Smooth muscle cell of the brain vasculature (primary cell): ENCODE results near the gene FKBP14.

Experiments used
- DNase-seq: peaks from one replicate; pipeline ENCODE4 v3.0.0-alpha.2; 2012; ENCODE audit warnings: low read depth, low spot score

The FKBP14 gene

GRCh38 chr7:30034501-30034900, 8.0 kb upstream of the FKBP14 start:
- no peak for DNase-seq

GRCh38 chr7:30032310-30033125, 6.0 kb upstream of the FKBP14 start:
- peak; percentile 37 for DNase-seq

GRCh38 chr7:30029696-30030095, 3.2 kb upstream of the FKBP14 start:
- no peak for DNase-seq

GRCh38 chr7:30028749-30029635, 2.5 kb upstream of the FKBP14 start:
- DNase-seq, result no peak

- peak; percentile 56 for DNase-seq
Observed at GRCh38 chr7:30028216-30028748, 1.8 kb upstream of the FKBP14 start, which contains the start of gene PLEKHA8. Gene PLEKHA8 (plus strand): TSS chr7:30028412. CDS start chr7:30028763, 351 bp downstream.

GRCh38 chr7:30027740-30028215, 1.3 kb upstream of the FKBP14 start:
- DNase-seq, result no peak

GRCh38 chr7:30027065-30027456, 559 bp upstream of the FKBP14 start:
- DNase-seq, result no peak

- DNase-seq, result no peak
Observed at GRCh38 chr7:30023524-30023923, 3.0 kb downstream of the FKBP14 start.

- no peak for DNase-seq
Observed at GRCh38 chr7:30022991-30023390, 3.5 kb downstream of the FKBP14 start.

- DNase-seq, result no peak
Observed at GRCh38 chr7:30020535-30020934, 6.0 kb downstream of the FKBP14 start.

- no peak for DNase-seq
Observed at GRCh38 chr7:30019960-30020359, 6.5 kb downstream of the FKBP14 start.

- no peak for DNase-seq
Observed at GRCh38 chr7:30019387-30019786, 7.1 kb downstream of the FKBP14 start.

GRCh38 chr7:30018451-30018850, 8.1 kb downstream of the FKBP14 start:
- DNase-seq, result no peak

- DNase-seq, result no peak
Observed at GRCh38 chr7:30012757-30013156, 13.7 kb downstream of the FKBP14 start.

- no peak for DNase-seq
Observed at GRCh38 chr7:30010021-30010420, 16.5 kb downstream of the FKBP14 start.

GRCh38 chr7:30005464-30005863, 21.0 kb downstream of the FKBP14 start:
- DNase-seq, result no peak

GRCh38 chr7:30003098-30003497, 23.4 kb downstream of the FKBP14 start:
- DNase-seq, result no peak

- DNase-seq, result no peak
Observed at GRCh38 chr7:30001998-30002397, 24.5 kb downstream of the FKBP14 start.

GRCh38 chr7:29998489-29998888, 28.0 kb downstream of the FKBP14 start:
- no peak for DNase-seq

GRCh38 chr7:29996321-29996720, 30.2 kb downstream of the FKBP14 start:
- no peak for DNase-seq

GRCh38 chr7:29995652-29996051, 30.9 kb downstream of the FKBP14 start:
- no peak for DNase-seq

GRCh38 chr7:29993140-29993539, 33.4 kb downstream of the FKBP14 start:
- DNase-seq, result no peak
